Neural cell (in vitro differentiated cells): ENCODE results near the gene GCNT1.

Experiments used
- EP300 ChIP-seq: fragments of 450-650 bp; conservative IDR thresholded peaks from 2 replicates; pipeline ENCODE4 v1.6.1; 2014; ENCODE audit warnings: antibody characterized with exemption, mild to moderate bottlenecking, moderate library complexity; ENCODE audit not compliant: poor library complexity, severe bottlenecking
- POLR2AphosphoS5 ChIP-seq: IDR thresholded peaks from 2 replicates; pipeline ENCODE4 v1.6.1; 2012
- SMC3 ChIP-seq: fragments of 450-650 bp; conservative IDR thresholded peaks from 2 replicates; pipeline ENCODE4 v1.6.1; 2014; ENCODE audit warnings: antibody characterized with exemption, mild to moderate bottlenecking, moderate library complexity; ENCODE audit not compliant: poor library complexity
- TAF1 ChIP-seq: IDR thresholded peaks from 2 replicates; pipeline ENCODE4 v1.6.1; 2012; ENCODE audit warnings: low read depth
- TF ChIP-seq, protein P1 (sequence below): fragments of 450-650 bp; IDR thresholded peaks from 2 replicates; pipeline ENCODE4 v1.5.1; 2014; ENCODE audit warnings: antibody characterized with exemption, mild to moderate bottlenecking, moderate library complexity; ENCODE audit not compliant: poor library complexity, severe bottlenecking

DNA sequence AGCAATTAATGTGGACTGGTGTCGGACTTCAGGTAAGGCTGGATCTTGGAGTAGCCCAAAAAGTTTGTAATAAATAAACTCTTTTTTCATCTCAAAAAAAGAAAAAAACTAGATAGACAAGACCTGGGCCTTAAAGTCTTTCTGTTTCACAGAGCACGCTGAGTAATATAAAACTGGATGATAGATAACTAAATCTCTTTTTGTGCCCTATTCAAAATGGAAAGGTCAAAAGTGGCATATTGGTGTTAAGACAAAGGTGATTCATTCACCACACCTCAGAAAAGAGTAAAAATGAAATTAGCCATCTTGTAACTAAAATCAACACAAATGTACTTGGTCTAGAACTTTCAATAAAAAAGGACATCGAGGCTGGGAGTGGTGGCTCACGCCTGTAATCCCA, 34.5 kb upstream of the GCNT1 start:
- TF ChIP-seq, protein P1, sequence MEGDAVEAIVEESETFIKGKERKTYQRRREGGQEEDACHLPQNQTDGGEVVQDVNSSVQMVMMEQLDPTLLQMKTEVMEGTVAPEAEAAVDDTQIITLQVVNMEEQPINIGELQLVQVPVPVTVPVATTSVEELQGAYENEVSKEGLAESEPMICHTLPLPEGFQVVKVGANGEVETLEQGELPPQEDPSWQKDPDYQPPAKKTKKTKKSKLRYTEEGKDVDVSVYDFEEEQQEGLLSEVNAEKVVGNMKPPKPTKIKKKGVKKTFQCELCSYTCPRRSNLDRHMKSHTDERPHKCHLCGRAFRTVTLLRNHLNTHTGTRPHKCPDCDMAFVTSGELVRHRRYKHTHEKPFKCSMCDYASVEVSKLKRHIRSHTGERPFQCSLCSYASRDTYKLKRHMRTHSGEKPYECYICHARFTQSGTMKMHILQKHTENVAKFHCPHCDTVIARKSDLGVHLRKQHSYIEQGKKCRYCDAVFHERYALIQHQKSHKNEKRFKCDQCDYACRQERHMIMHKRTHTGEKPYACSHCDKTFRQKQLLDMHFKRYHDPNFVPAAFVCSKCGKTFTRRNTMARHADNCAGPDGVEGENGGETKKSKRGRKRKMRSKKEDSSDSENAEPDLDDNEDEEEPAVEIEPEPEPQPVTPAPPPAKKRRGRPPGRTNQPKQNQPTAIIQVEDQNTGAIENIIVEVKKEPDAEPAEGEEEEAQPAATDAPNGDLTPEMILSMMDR = no peak
- TF ChIP-seq TAF1 (no peak), SMC3 (no peak), POLR2AphosphoS5 (no peak), EP300 (no peak)
